ENCODE data around the gene FOXJ1.

- TF ChIP-seq POLR2AphosphoS5 (IDR thresholded peaks at IDR 0.05) (no peak), CTCF (IDR thresholded peaks at IDR 0.05) (no peak), EP300 (IDR thresholded peaks at IDR 0.05) (no peak), POLR2A (IDR thresholded peaks at IDR 0.05) (no peak)
These were observed 20.0 kb upstream of the FOXJ1 start for GRCh38 chr17:76160896-76161528.
